ENCODE measurements around the gene HNRNPL.
"Not testable (repeated sequence)": the region's sequence is repeated elsewhere in the genome, so short reads cannot be mapped to it uniquely, and the experiment has no call there.

GRCh38 chr19:38829203-38829602 is 20.6 kb downstream of the HNRNPL start:
- not testable (repeated sequence) for TF ChIP-seq REST (IDR thresholded peaks at IDR 0.05; ENCODE audit: insufficient read depth in 1 of 2, low read depth in 2 of 2, low read length in 1 of 2); CTCF (IDR thresholded peaks at IDR 0.05)

All from Panc1 (cell line).